CD4-positive, alpha-beta T cell treated with Interleukin-4 for 1 hour (primary cell): ENCODE data around the gene MED13L.

ENCODE experiments used
- DNase-seq, 2 donors: peaks; one replicate each; pipeline ENCODE4 v3.0.0-alpha.2; 2020 to 2022

Gene MED13L

DNA sequence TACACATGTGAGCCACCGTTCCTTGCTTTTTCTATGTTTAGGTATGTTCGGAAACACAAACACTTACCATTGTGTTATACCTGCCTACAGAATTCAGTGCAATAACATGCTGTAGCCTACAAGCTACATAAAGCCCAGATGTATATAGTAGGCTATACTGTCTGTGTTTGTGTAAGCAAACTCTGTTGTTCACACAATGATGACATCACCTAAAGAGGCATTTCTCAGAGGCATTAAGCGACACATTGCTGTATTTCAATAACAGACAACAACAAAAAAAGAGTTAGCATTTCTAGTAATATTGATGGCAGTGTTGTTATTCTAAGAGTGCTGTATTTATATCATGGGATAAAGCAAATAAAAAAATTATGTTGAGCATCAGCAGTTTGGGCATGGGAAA, 70.2 kb downstream of the MED13L start:
- no peak for DNase-seq

DNA sequence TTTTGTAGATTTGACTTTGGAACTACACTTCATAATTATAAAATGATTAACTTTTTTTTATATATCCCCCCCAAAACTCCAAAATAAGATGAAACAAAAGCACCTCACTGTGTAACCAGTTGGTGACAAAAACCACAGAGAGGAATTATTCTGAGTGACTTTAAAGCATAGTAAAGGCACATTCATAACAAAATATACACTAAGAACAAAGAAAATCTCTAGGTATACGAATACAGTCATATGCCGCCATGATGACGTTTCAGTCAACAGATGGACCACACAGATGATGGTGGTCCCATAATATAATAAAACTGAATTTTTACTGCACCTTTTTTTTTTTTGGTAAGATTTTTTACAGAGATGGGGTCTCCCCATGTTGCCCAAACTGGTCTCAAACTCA, 70.7 kb downstream of the MED13L start:
- DNase-seq, result no peak

- DNase-seq, result no peak
Observed at GRCh38 chr12:116204785-116205184, 72.7 kb downstream of the MED13L start.

- no peak for DNase-seq
Observed at GRCh38 chr12:116204169-116204568, 73.3 kb downstream of the MED13L start.

GRCh38 chr12:116202940-116203339, 74.6 kb downstream of the MED13L start:
- DNase-seq, result no peak

DNA sequence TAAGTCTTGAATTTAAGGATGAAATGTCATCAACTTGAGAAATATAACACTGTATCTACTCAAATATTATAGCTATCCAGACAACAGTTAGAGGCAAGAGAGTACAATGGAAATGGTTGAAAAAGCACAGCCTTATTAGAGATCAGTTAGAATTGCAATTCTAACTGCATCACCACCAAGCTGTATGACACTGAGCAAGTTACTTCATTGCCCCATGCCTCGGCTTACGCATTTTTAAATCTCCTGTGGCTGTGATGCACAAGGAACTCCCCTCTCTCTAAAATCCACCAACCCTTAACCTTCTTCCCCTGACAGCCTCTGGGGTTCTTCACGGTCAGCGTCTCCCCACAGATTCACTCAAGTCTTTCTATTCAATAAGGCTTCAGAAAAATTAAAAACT, 75.1 kb downstream of the MED13L start:
- no peak for DNase-seq

GRCh38 chr12:116201908-116202307, 75.6 kb downstream of the MED13L start:
- DNase-seq, result no peak

DNA sequence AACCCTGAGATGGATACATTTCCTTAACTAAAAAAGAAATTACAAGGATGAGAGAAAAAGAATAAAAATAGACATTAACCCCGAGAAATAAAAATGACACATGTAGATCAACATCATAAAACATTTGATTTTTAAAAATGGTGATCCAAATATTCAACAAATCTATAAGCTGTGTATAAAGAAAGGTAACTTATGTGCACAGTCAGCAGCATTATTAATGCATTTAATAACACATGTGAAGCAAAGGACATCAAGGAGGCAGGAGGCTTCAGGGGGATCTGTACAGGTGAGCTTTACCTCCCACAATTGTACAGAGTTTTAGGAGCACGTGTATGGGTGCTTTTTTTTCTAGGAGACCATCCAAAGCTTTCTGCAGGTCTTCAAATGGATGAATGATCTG, 76.1 kb downstream of the MED13L start:
- DNase-seq, result no peak

GRCh38 chr12:116200812-116201211, 76.7 kb downstream of the MED13L start:
- DNase-seq, result no peak

DNA sequence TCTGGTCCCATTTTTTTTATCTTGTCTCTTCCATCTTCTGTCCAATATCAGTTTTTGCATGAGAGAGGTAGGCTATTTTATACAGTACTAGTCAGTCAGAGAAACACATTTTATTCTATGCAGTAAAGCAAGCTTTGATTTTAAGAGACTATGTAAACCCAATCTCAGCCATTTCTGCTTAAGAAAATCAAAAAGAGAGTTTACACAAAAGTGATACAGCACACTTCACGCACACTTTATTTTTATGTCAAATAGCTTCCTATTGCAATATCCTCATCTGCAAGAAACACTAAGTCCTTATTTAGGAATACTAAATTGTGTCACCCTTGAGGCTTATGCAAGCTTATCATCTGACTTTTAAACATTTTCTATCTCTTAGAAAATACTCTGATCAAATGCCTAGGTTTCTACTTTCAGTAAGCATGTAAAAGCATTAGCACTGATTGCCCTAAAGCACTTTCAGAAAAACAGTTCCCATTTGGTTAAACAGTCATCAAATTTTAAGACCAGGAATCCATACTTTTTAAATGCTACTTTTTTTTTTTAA, 78.3 kb downstream of the MED13L start:
- no peak for DNase-seq

- no peak for DNase-seq
Observed at GRCh38 chr12:116196752-116197718, 80.5 kb downstream of the MED13L start.

DNA sequence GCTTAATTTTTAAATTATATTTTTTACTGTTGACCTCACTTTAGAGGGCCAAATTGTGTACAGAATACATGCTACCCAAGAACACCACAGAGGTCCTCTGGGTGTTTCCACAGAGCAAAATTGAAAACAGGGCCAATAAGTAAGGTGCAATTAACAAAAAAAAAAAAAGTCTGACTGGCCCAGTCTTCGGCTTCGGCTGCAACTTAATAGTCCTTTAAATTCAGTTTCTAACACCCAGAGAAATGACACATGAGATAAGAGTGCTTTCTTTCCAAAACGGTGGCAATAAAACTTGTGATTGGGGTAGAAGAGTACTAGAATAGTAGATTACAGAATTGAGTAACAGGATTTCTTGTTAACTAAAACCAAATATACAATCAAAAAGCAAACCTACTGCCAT, 81.3 kb downstream of the MED13L start:
- DNase-seq, result no peak

DNA sequence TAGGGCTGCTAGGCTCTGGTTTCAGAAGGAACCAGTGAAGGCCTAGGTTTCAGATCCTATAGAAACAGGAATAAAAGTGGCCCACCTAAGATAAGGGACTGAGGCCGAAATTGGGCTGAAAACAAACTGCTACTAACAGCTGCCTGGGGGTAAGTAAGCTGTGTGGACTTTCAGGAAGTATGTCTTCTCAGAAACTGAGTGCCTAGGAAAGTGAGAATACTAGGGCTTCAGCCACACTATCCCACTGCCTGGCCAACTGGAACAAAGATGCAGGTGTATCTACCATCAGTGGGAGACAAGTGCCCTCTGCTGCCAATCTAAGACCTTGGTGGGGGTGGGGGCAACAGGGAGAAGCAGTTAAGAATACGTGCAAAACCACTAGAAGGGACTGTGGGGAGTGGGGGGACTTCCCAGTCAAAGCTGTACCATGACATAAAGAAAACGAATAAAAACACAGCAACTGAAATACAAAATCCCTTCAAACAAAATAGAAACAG, 82.5 kb downstream of the MED13L start:
- DNase-seq, result peak; percentile 52 to 70

DNA sequence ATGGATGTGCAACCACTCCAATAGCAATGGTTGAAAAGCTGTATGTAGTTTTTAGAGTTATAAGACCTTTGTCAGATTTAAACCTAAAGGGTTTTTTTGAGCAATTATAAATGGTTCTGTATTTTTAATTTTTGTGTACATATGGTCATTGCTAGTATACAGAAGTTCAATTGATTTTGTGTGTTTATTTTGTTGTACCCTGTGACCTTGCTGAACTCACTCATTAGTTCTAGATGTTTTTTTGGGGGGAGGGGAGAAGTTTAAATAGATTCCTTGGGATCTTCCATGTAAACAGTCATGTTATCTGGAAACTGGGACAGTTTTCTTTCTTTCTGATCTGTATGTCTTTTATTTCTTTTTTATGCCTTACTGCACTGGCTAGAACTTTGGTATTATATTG, 87.8 kb downstream of the MED13L start:
- no peak for DNase-seq

DNA sequence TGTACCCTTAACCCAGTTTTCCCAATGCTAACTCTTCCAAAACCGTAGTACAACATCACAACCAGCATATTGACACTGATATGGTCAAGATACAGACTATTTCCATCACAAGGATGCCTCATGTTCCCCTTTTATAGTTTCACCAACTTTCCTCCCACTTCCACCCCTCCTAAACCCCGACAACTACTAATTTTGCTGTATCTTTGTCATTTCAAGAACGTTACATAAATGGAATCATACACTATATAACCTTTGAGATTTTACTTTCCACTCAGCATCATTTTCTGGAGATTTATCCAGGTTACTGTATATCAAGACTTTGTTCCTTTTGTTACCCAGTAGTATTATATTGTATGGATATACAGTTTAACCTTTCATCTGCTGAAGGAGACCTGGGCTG, 88.9 kb downstream of the MED13L start:
- no peak for DNase-seq

GRCh38 chr12:116187151-116187511, 90.4 kb downstream of the MED13L start:
- DNase-seq, result no peak

DNA sequence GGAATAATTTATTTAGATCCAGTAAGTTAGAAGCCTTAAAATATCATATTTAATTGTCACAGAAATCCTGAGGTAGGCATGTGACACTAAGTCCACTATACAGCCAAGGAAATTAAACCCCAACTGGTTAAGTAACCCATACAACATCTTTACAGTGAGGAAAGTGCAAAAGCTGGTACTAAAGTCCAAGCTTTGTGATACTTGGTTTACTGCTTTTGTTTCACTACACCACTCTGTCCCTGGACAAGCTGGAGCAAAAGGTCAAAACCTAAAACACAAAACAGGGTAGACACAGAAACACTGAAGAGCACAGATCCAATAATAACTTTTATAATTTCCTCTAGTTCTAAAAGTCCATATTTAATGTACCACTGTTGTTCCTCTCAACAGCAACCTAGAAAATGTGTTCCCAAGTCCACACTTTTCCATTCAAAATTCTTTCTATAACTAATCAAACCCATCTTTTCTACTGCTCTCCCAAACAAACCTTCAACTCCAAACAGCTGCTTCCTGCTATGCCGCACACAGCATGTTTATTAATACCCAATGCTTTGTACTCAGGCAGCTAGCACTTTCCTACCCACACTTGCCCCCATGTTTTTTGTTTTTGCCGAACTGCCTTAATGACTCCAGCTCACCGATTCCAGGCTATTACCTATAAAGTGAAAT, 90.9 kb downstream of the MED13L start:
- DNase-seq, result no peak

DNA sequence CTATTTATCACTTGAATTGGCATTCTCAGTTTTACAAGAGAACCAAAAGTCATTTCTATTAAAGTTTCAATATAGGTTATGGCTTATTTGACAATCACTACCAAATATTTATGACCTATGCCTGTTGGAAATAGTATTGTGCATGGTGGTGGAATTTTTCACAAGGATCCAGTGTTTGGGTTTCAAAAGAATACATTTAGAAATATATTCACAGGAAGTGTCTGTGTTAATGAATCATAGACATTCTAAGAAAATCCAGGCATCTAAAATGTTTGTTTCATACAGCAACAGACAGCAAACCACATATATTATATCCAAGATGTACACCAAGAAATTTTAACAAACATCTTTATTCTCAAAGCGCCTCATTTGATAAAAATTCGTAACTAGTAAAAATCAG, 92.7 kb downstream of the MED13L start:
- no peak for DNase-seq

DNA sequence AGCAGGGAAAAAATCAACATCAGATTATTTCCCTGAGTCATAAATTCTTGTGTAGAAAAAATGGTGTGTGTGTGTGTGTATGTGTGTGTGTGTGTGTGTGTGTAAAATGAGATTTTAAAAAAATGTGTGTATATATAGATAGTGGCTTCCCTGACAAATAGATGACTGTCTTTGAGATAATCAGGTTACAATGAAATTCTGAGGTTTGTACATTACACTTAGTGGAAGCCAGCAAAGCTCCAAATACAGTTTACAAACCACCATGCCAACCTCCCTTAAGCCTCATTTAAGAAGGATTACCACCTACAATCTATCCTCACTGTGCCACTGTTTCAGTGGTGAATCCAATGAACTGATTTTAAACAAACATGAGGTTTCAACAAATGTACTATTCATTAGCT, 93.8 kb downstream of the MED13L start:
- no peak for DNase-seq

GRCh38 chr12:116182359-116183063, 95.0 kb downstream of the MED13L start:
- no peak for DNase-seq

- no peak for DNase-seq
Observed at GRCh38 chr12:116180448-116180847, 97.0 kb downstream of the MED13L start.

DNA sequence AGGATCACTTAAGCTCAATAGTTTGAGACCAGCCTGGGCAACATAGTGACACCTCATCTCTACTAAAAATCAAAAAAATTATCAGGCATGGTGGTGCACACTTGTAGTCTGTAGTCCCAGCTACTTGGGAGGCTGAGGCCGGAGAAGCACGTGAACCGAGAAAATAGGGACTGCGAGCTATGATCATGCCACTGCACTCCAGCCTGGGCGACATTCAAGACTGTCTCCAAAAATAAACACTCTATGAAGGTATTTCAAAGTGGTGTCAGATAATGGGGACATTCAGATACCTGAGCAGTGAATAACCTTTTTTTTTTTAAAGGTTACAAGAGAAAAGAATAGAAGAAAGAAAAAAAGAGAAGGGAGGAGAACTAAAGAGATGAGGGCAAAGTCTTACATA, 98.1 kb downstream of the MED13L start:
- no peak for DNase-seq

- DNase-seq, result no peak
Observed at GRCh38 chr12:116177017-116177416, 100.5 kb downstream of the MED13L start.
